ENCODE results near the gene CYP2B6. TPM values are rescaled to one million over a fixed set of nuclear protein-coding genes. Genes with fewer than 3 reads are reported as not detected.

Gene CYP2B6
- not detected in 2 replicates for total RNA-seq (2016; rRNA removed; fragmentation: Illumina TruSeq; extraction: Trizol)
- not detected in 2 replicates for total RNA-seq (2016; cell fraction: cytosol; rRNA removed; fragmentation: Illumina TruSeq; extraction: Trizol; ENCODE audit: low read depth)
- total RNA-seq (2016; cell fraction: insoluble cytoplasmic fraction; rRNA removed; fragmentation: Illumina TruSeq; extraction: Trizol), result not detected in 2 replicates
- total RNA-seq (2016; cell fraction: membrane; rRNA removed; fragmentation: Illumina TruSeq; extraction: Trizol), result not detected in 2 replicates
- not detected in 2 replicates for total RNA-seq (2016; cell fraction: nucleus; rRNA removed; fragmentation: Illumina TruSeq; extraction: Trizol)
- 0.09 TPM in 2 replicates for polyA plus RNA-seq (2011; rRNA removed)
- 0.07 and 0.08 TPM in 2 replicates for polyA plus RNA-seq (2011; cell fraction: cytosol; rRNA removed)
- 0.10 and 0.12 TPM in 2 replicates for polyA plus RNA-seq (2011; cell fraction: nucleus; rRNA removed)
- polyA plus RNA-seq (2012), result not detected in 2 replicates
- polyA plus RNA-seq (2016; cell fraction: cytosol; fragmentation: Illumina TruSeq; extraction: Trizol; ENCODE audit: low read depth), result not detected in 2 replicates
- not detected in 2 replicates for polyA plus RNA-seq (2016; cell fraction: insoluble cytoplasmic fraction; fragmentation: Illumina TruSeq; extraction: Trizol; ENCODE audit: low read depth)
- not detected in 2 replicates for polyA plus RNA-seq (2016; cell fraction: membrane; fragmentation: Illumina TruSeq; extraction: Trizol; ENCODE audit: low read depth)
- not detected in 2 replicates for polyA plus RNA-seq (2016; cell fraction: nucleus; fragmentation: Illumina TruSeq; extraction: Trizol; ENCODE audit: insufficient read depth, low read depth)
- 0.26 TPM in 1 of 2 replicates, not detected in the other for polyA minus RNA-seq (2011; rRNA and poly(A)+ RNA removed; ENCODE audit: low replicate concordance)
- polyA minus RNA-seq (2011; cell fraction: cytosol; rRNA and poly(A)+ RNA removed), result not detected in 2 replicates
- not detected in 2 replicates for polyA minus RNA-seq (2011; cell fraction: nucleus; rRNA and poly(A)+ RNA removed)
- Bru-seq, nascent RNA, result percentile 4 among the genes with signal in this experiment
- BruChase-seq, experiment 1, labeled RNA remaining after a 6-hour chase, result percentile 4 among the genes with signal in this experiment
- BruChase-seq, experiment 2, labeled RNA remaining after a 2-hour chase, result percentile 10 among the genes with signal in this experiment
- long read RNA-seq, experiment 1, result 0 reads
- long read RNA-seq, experiment 2, result 0 reads

DNA sequence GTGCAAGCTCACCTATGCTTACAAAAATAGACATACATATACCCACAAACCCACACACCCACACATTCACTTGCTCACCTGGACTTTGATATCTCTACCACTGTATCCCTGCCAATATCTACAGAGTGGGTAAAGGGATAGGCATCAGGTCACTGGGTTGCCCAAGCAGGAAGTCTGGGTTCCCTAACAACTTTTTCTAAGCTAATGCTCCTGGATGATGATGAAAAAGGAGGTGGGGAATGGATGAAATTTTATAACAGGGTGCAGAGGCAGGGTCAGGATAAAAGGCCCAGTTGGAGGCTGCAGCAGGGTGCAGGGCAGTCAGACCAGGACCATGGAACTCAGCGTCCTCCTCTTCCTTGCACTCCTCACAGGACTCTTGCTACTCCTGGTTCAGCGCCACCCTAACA is at the start of gene CYP2B6:
Gene CYP2B6 (plus strand): TSS at position 311 of the 410 bp plus-strand sequence. CDS start 24 bp downstream, at position 335.
- Histone ChIP-seq H3K27ac (ENCODE audit: extremely low read length, insufficient read depth, low read length) (no peak within 1 kb of the TSS), H3K79me2 (ENCODE audit: insufficient read depth, low read length) (no peaks in the 10 kb centered on the region)
- DNase-seq (ENCODE audit: low spot score), result no peak

GRCh38 chr19:40941481-40942219 is 49.4 kb upstream of the CYP2B6 start:
- intact Hi-C loops (cut with micrococcal nuclease; ENCODE audit: unreplicated experiment) (no loop called here), in situ Hi-C loops (cut with HindIII; ENCODE audit: extremely low pct_ligation_motif_present, low pct_unique_long_range_greater_than_20kb) (no loop called here)
- Histone ChIP-seq H3K4me1 (ENCODE audit: insufficient read depth, low read length) (no peaks in the 10 kb centered on the region), H3K9me3 (ENCODE audit: low read length) (no peaks in the 10 kb centered on the region), H3K27ac (ENCODE audit: extremely low read length, insufficient read depth, low read length) (no peak overlapping the region), H3K4me2 (ENCODE audit: low read depth, low read length) (no peak overlapping the region), H3K9ac (ENCODE audit: insufficient read depth, low read depth, low read length) (no peak overlapping the region), H3K4me3 (replicated peaks in 1 of 3; ENCODE audit: insufficient read depth in 1 of 3, low read depth in 2 of 3, low read length in 3 of 3) (no peak overlapping the region), H2AFZ (ENCODE audit: low read length) (no peak overlapping the region), H3K36me3 (replicated peaks in 1 of 2; ENCODE audit: control insufficient read depth in 1 of 2, insufficient read depth in 2 of 2, low read length in 2 of 2) (no peaks in the 10 kb centered on the region), H3K27me3 (ENCODE audit: control insufficient read depth in 1 of 2, insufficient read depth in 2 of 2, low read length in 2 of 2) (peaks cover 1 to 35% of the 10 kb centered on the region in 2 experiments; a peak in 4 of 5 replicates), H3K79me2 (ENCODE audit: insufficient read depth, low read length) (no peaks in the 10 kb centered on the region), H4K20me1 (ENCODE audit: insufficient read depth, low read length) (no peaks in the 10 kb centered on the region)
- ATAC-seq (no peak), DNase-seq (ENCODE audit: low spot score) (no peak), FAIRE-seq (no peak)
- POLR2A ChIA-PET, result no interaction called here
- TF ChIP-seq NFE2L2 (IDR thresholded peaks at IDR 0.05; ENCODE audit: low read length) (no peak), BCL6 (CRISPR knock-in tag; IDR thresholded peaks at IDR 0.05) (no peak), REPIN1 (CRISPR knock-in tag; IDR thresholded peaks at IDR 0.05; ENCODE audit: borderline replicate concordance, low read depth) (no peak)
- CTCF ChIA-PET (ENCODE audit: low intra/inter-chr PET ratio, low total read pairs), result no interaction called here
- WGBS (ENCODE audit: low lambda C conversion rate), result 32% methylated on average over 6 of the region's 9 CpGs
- BruUV-seq (replicated peaks), result no TSS peak

More for the DNA sequence above, at the start of gene CYP2B6:
- H3K27me3 ChIP-seq (ENCODE audit: control insufficient read depth in 1 of 2, insufficient read depth in 2 of 2, low read length in 2 of 2), result peaks cover 3 to 4% of the 10 kb centered on the region in 2 experiments; a peak in 3 of 5 replicates
- H3K9me3 ChIP-seq (ENCODE audit: low read length), result no peaks in the 10 kb centered on the region
- no peak within 1 kb of the TSS for H2AFZ ChIP-seq (ENCODE audit: low read length)
- 10% methylated on average over 2 of the region's 2 CpGs for WGBS (ENCODE audit: low lambda C conversion rate)
- H3K4me2 ChIP-seq (ENCODE audit: low read depth, low read length), result no peak within 1 kb of the TSS
- H3K4me1 ChIP-seq (ENCODE audit: insufficient read depth, low read length), result no peaks in the 10 kb centered on the region
- FAIRE-seq, result no peak
- no peak for TF ChIP-seq HHEX (CRISPR knock-in tag; IDR thresholded peaks at IDR 0.05)
- no peak for TF ChIP-seq ZSCAN31 (CRISPR knock-in tag; IDR thresholded peaks at IDR 0.05; ENCODE audit: low read depth)
- no TSS peak for BruUV-seq (replicated peaks)
- intact Hi-C loops (cut with micrococcal nuclease; ENCODE audit: unreplicated experiment) (no loop called here), in situ Hi-C loops (cut with HindIII; ENCODE audit: extremely low pct_ligation_motif_present, low pct_unique_long_range_greater_than_20kb) (no loop called here)
- ChIA-PET POLR2A (no interaction called here), CTCF (ENCODE audit: low intra/inter-chr PET ratio, low total read pairs) (no interaction called here)
- no peaks in the 10 kb centered on the region for H4K20me1 ChIP-seq (ENCODE audit: insufficient read depth, low read length)
- ATAC-seq, result no peak
- H3K36me3 ChIP-seq (replicated peaks in 1 of 2; ENCODE audit: control insufficient read depth in 1 of 2, insufficient read depth in 2 of 2, low read length in 2 of 2), result no peaks in the 10 kb centered on the region
- no peak within 1 kb of the TSS for H3K4me3 ChIP-seq (replicated peaks in 1 of 3; ENCODE audit: insufficient read depth in 1 of 3, low read depth in 2 of 3, low read length in 3 of 3)
- no peak within 1 kb of the TSS for H3K9ac ChIP-seq (ENCODE audit: insufficient read depth, low read depth, low read length)

Data from HepG2 (cell line).